Pancreas (tissue), 10 donors: ENCODE measurements around the gene UBFD1. TPM values are rescaled to one million over a fixed set of nuclear protein-coding genes. Genes with fewer than 3 reads are reported as not detected.

Experiments
- ATAC-seq, 4 donors: fragments of 200-7000 bp; cut with Tn5 transposase; one replicate each; pipeline versions ENCODE4 v1.8.0 to v1.9.1; 2020; ENCODE audit warnings: mild to moderate bottlenecking in 4 of 4, moderate library complexity in 4 of 4
- DNase-seq, 6 donors: peaks; one replicate each; pipeline ENCODE4 v3.0.0-alpha.2; 2020
- FAIRE-seq: peaks from 2 replicates; lab custom pipeline; 2012; peaks lifted over from hg19 to GRCh38; lab: Jason Lieb, UNC
- H3K27ac ChIP-seq, 4 donors: fragments of 200-600 bp; sonication (generic); 1 replicate in 3 of 4; 2 replicates in 1 of 4; pipeline versions ENCODE4 v1.5.0 to v1.8.0; 2020
- H3K27me3 ChIP-seq, 4 donors: fragments of 200-600 bp; one replicate each; pipeline ENCODE4 v1.8.0; 2021
- H3K36me3 ChIP-seq, 3 donors: fragments of 200-600 bp; sonication (generic) in 1 of 3; one replicate each; pipeline versions ENCODE4 v1.5.0 to v1.8.0; 2020 to 2021
- H3K4me1 ChIP-seq, 3 donors: fragments of 200-600 bp; one replicate each; pipeline ENCODE4 v1.8.0; 2021
- H3K4me3 ChIP-seq, 4 donors: fragments of 200-600 bp; sonication (generic) in 2 of 4; one replicate each; pipeline versions ENCODE4 v1.5.0 to v1.8.0; 2020 to 2021
- H3K9me3 ChIP-seq, 4 donors: fragments of 200-600 bp; one replicate each; pipeline ENCODE4 v1.8.0; 2021
- CTCF ChIP-seq, 4 donors: fragments of 200-600 bp; sonication (generic) in 3 of 4; IDR thresholded peaks; one replicate each; pipeline versions ENCODE4 v1.5.0 to v1.8.0; 2021; ENCODE audit warnings: antibody characterized with exemption in 4 of 4
- WGBS, 2 donors: extraction: QIAGEN DNeasy Blood & Tissue Kit; methylation state at CpG; one replicate each; pipeline ENCODE4 v1.1.7; 2013; 5-methylcytosine and 5-hydroxymethylcytosine counted together
- intact Hi-C, 3 donors: fragments of 100-400 bp; cut with DNase I; formaldehyde crosslinking; loops; one replicate each; pipeline versions ENCODE4 v1.11.1 to v1.14.2; 2022
- polyA plus RNA-seq, 2 donors: library from polyadenylated mRNA; stranded (reverse); fragments of 200-250 nt; gene quantifications; one replicate each; pipeline ENCODE4 v1.2.3, GENCODE V29; 2013
- total RNA-seq, 6 donors: library from RNA; stranded (reverse); fragmentation: NEBNext Ultra II Directional in 4 of 6; extraction: Animal tissue kit (Norgen Biotek cat#: 25700) in 4 of 6; gene quantifications; one replicate each; pipeline versions ENCODE4 v1.2.1 to v1.2.4, GENCODE V29; 2021 to 2023
- donor health status: healthy with polysubstance abuse.
- donor health status: DM: no; HTN: no; CAD: no; lungs with moderate emphysema.
- donor health status: DM: no; HTN: no; CAD: no.
- donor health status: control.
- donor health status: control.
- donor health status: Bipolar disorder and iron deficiency.
- donor health status: DM: yes; HTN: yes; CAD: no.
- donor health status: DM: no; HTN: no; CAD: no.
- donor health status: DM: no; HTN: no; CAD: no.
- donor health status: DM: yes; HTN: yes; CAD: no.

The UBFD1 gene
- total and polyA plus RNA-seq, 8 donors = 5.9 to 38.2 (median 17.6) TPM

- 68 to 91% methylated on average over 4 of the region's 4 CpGs for WGBS, 2 donors
- H3K27ac ChIP-seq = peak overlapping the region in 1 of 4 donors; percentile 27
These were observed 36.3 kb upstream of the UBFD1 start for GRCh38 chr16:23521037-23521743.

DNA sequence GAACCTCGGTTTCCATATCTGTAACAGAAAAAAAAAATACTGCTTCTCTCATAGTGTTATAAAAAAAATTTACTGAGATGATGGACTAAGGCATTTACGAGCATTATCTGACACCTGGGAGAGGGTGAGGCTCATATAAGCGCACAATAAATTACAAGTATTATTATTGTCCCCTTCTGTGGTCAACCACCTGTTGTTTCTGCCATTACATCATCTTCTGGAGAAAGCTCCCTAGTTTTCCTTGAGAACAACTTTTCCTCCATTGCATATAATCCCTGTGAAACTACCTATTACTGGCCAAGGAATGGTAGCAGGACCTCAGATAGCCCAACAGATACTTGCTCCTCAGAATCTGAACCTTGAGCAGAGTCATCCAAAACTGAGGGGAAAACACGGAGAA, 35.6 kb upstream of the UBFD1 start:
- DNase-seq = no peak
- no peak overlapping the region for H3K4me3 ChIP-seq
- intact Hi-C loops = no loop called here
- no peaks in the 10 kb centered on the region for H3K9me3 ChIP-seq
- FAIRE-seq = no peak
- no peaks in the 10 kb centered on the region for H3K27me3 ChIP-seq
- H3K4me1 ChIP-seq = no peaks in the 10 kb centered on the region
- WGBS, 2 donors = 97% methylated on average over 4 of the region's 4 CpGs
- H3K27ac ChIP-seq = no peak overlapping the region
- TF ChIP-seq CTCF (IDR thresholded peaks at IDR 0.05) = no peak
- H3K36me3 ChIP-seq = peaks cover 0 to 29% (median 0%) of the 10 kb centered on the region in 3 donors
- ATAC-seq = no peak

More at GRCh38 chr16:23521037-23521743, 36.3 kb upstream of the UBFD1 start:
- FAIRE-seq (no peak), ATAC-seq (peak in 1 of 4 donors; percentile 53), DNase-seq (no peak)
- no peak overlapping the region for H3K4me3 ChIP-seq
- intact Hi-C loops = no loop called here
- peaks cover 0 to 29% (median 0%) of the 10 kb centered on the region in 3 donors for H3K36me3 ChIP-seq
- H3K9me3 ChIP-seq = no peaks in the 10 kb centered on the region
- TF ChIP-seq CTCF (IDR thresholded peaks at IDR 0.05) = no peak
- no peaks in the 10 kb centered on the region for H3K27me3 ChIP-seq
- H3K4me1 ChIP-seq = no peaks in the 10 kb centered on the region

DNA sequence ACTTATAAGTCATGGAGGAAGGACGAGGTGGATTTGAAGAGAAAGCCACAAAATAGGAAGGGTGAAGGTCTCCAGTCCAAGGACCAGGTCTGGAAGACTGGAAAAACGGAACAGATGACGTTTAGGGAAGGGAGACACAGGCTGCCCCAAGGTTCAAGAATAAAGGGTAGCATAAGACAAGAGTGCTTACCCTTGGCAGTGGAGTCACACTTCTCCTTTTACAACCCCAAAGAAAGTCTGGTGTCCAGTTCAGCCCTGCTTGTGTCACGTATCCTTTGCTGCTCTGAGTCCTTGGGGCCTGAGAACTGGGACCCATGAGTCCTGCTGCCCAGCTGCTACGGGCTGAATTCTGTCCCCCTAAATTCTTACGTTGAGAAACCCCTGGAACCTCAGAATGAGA, 34.2 kb upstream of the UBFD1 start:
- H3K27ac ChIP-seq = no peak overlapping the region
- ATAC-seq = peak in 1 of 4 donors; percentile 15
- H3K4me3 ChIP-seq = no peak overlapping the region
- no peaks in the 10 kb centered on the region for H3K9me3 ChIP-seq
- no peak for FAIRE-seq
- H3K27me3 ChIP-seq = no peaks in the 10 kb centered on the region
- DNase-seq = no peak
- intact Hi-C loops = no loop called here
- 94 to 99% methylated on average over 6 of the region's 6 CpGs for WGBS, 2 donors
- H3K36me3 ChIP-seq = peaks cover 0 to 29% (median 0%) of the 10 kb centered on the region in 3 donors
- TF ChIP-seq CTCF (IDR thresholded peaks at IDR 0.05) = no peak
- H3K4me1 ChIP-seq = peaks cover 2 to 9% (median 9%) of the 10 kb centered on the region in 3 donors

DNA sequence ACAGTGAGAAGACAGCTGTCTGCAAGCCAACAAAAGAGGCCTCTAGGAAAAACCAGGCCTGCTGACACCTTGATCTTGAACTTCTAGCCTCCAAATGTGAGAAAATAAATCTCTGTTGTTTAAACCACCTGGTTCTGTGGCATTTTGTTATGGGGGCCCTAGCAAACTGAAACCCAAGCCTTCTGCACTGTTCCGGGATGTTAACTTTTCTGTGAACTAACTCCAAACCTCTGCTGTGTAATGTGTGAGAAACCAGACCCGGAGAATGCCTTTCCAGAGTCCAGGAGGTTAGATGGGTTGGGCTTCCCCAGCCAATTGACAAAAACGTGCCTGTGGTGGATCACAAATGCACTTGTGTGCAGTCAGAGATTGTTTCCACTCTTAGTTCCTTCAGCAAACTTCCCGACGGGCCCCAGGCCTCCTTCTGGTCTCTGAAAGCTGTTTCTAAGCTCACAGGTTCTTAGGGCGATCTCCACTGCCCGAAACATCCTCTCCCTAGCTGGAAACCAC, 33.6 kb upstream of the UBFD1 start:
- peaks cover 0 to 29% (median 0%) of the 10 kb centered on the region in 3 donors for H3K36me3 ChIP-seq
- no peaks in the 10 kb centered on the region for H3K27me3 ChIP-seq
- peaks cover 8 to 15% (median 15%) of the 10 kb centered on the region in 3 donors for H3K4me1 ChIP-seq
- intact Hi-C loops = no loop called here
- FAIRE-seq (no peak), ATAC-seq (no peak), DNase-seq (no peak)
- WGBS, 2 donors = 79 to 87% methylated on average over 7 of the region's 7 CpGs
- TF ChIP-seq CTCF (IDR thresholded peaks at IDR 0.05) = no peak
- no peak overlapping the region for H3K4me3 ChIP-seq
- no peaks in the 10 kb centered on the region for H3K9me3 ChIP-seq
- H3K27ac ChIP-seq = no peak overlapping the region

DNA sequence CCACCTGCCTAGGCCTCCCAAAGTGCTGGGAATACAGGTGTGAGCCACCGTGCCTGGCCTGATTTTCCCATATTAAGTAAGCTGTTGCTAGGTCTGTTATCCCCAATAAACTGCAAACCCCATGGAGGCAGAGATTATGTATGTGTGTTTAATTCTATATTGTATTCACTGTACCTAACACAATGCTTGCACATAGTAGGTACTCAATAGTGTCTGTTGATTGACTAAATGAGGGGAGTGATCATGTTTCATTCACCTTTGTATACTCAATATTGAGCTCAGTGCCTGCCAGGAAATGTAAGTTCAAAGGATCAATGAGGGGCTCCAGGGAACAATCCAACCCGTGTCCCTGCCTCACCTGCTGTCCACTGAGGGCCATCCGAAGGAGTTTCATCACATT, 32.6 kb upstream of the UBFD1 start:
- DNase-seq = no peak
- H3K27ac ChIP-seq = no peak overlapping the region
- intact Hi-C loops = no loop called here
- no peak overlapping the region for H3K4me3 ChIP-seq
- no peak for TF ChIP-seq CTCF (IDR thresholded peaks at IDR 0.05)
- no peak for ATAC-seq
- no peaks in the 10 kb centered on the region for H3K27me3 ChIP-seq
- peaks cover 11 to 19% (median 17%) of the 10 kb centered on the region in 3 donors for H3K4me1 ChIP-seq
- no peaks in the 10 kb centered on the region for H3K9me3 ChIP-seq
- peaks cover 0 to 29% (median 0%) of the 10 kb centered on the region in 3 donors for H3K36me3 ChIP-seq
- WGBS, 2 donors = 93 to 95% methylated on average over 3 of the region's 3 CpGs
- FAIRE-seq = no peak
